Suprapubic skin (tissue), 3 donors: ENCODE measurements around the gene TAB3.

Experiments
- EP300 ChIP-seq: sonication (generic); formaldehyde crosslinking; IDR thresholded peaks from one replicate; pipeline ENCODE4 v1.6.1; 2017; ENCODE audit warnings: antibody characterized with exemption
- POLR2A ChIP-seq, 2 donors: fragments of 450-650 bp; IDR thresholded peaks; one replicate each; pipeline ENCODE4 v1.6.1; 2017; ENCODE audit warnings: antibody characterized with exemption in 2 of 2, mild to moderate bottlenecking in 2 of 2, moderate library complexity in 2 of 2
- TF ChIP-seq, protein P1 (sequence below), 2 donors: fragments of 200-600 bp in 1 of 2; fragments of 450-650 bp in 1 of 2; sonication (generic) in 1 of 2; IDR thresholded peaks; one replicate each; pipeline ENCODE4 v1.5.1; 2016 to 2019; ENCODE audit warnings: antibody characterized with exemption in 2 of 2, mild to moderate bottlenecking in 1 of 2, moderate library complexity in 1 of 2

DNA sequence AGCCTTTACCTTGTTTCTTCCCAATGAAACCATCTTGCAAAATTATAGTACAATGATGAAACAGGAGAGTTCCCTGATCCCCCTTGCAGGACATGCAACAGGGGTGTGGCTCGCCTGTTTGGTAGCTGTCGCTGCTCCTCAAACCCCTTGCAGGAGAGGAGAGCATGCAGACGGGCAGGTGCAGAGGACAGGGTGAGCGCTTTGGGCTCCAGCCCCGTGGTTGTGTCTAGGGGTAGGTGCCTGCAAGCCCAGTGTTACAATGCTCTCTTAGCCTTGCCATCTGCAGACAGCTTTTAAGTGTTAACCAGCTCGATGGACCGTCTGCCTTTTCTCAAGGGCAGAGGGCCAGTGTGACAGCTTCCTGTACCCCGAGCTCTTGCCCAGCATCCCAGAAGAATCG, 102.0 kb downstream of the TAB3 start:
- TF ChIP-seq, protein P1, sequence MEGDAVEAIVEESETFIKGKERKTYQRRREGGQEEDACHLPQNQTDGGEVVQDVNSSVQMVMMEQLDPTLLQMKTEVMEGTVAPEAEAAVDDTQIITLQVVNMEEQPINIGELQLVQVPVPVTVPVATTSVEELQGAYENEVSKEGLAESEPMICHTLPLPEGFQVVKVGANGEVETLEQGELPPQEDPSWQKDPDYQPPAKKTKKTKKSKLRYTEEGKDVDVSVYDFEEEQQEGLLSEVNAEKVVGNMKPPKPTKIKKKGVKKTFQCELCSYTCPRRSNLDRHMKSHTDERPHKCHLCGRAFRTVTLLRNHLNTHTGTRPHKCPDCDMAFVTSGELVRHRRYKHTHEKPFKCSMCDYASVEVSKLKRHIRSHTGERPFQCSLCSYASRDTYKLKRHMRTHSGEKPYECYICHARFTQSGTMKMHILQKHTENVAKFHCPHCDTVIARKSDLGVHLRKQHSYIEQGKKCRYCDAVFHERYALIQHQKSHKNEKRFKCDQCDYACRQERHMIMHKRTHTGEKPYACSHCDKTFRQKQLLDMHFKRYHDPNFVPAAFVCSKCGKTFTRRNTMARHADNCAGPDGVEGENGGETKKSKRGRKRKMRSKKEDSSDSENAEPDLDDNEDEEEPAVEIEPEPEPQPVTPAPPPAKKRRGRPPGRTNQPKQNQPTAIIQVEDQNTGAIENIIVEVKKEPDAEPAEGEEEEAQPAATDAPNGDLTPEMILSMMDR (IDR thresholded peaks at IDR 0.05): no peak
- TF ChIP-seq POLR2A (IDR thresholded peaks at IDR 0.05): no peak
- TF ChIP-seq EP300: no peak
